GM06990 (cell line): Measurements from ENCODE around the gene FAM219A.
A peak's percentile ranks its signal among the peaks of the same experiment; 100 is the strongest.

ENCODE experiments used
- DNase-seq: peaks from one replicate; pipeline ENCODE4 v3.0.0-alpha.2; 2011; ENCODE audit not compliant: insufficient read length; ENCODE audit errors: extremely low read depth
- H3K27me3 ChIP-seq: replicated peaks from 2 replicates; pipeline ENCODE4 v1.6.0; 2011; ENCODE audit warnings: low read length; ENCODE audit not compliant: control insufficient read depth, insufficient read depth
- H3K36me3 ChIP-seq: 2 replicates; pipeline ENCODE4 v1.5.1; 2011; ENCODE audit warnings: low read length; ENCODE audit not compliant: control insufficient read depth, insufficient read depth
- H3K4me3 ChIP-seq: replicated peaks from 2 replicates; pipeline ENCODE4 v1.5.1; 2011; ENCODE audit warnings: low read depth, mild to moderate bottlenecking, control low read depth, low read length
- TF ChIP-seq, protein P1 (sequence below): IDR thresholded peaks from 2 replicates; pipeline ENCODE4 v1.5.1; 2011; ENCODE audit warnings: low read length, control low read depth, mild to moderate bottlenecking, inconsistent platforms; ENCODE audit not compliant: insufficient read depth, poor library complexity, severe bottlenecking

Gene FAM219A, protein sequence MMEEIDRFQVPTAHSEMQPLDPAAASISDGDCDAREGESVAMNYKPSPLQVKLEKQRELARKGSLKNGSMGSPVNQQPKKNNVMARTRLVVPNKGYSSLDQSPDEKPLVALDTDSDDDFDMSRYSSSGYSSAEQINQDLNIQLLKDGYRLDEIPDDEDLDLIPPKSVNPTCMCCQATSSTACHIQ

DNA sequence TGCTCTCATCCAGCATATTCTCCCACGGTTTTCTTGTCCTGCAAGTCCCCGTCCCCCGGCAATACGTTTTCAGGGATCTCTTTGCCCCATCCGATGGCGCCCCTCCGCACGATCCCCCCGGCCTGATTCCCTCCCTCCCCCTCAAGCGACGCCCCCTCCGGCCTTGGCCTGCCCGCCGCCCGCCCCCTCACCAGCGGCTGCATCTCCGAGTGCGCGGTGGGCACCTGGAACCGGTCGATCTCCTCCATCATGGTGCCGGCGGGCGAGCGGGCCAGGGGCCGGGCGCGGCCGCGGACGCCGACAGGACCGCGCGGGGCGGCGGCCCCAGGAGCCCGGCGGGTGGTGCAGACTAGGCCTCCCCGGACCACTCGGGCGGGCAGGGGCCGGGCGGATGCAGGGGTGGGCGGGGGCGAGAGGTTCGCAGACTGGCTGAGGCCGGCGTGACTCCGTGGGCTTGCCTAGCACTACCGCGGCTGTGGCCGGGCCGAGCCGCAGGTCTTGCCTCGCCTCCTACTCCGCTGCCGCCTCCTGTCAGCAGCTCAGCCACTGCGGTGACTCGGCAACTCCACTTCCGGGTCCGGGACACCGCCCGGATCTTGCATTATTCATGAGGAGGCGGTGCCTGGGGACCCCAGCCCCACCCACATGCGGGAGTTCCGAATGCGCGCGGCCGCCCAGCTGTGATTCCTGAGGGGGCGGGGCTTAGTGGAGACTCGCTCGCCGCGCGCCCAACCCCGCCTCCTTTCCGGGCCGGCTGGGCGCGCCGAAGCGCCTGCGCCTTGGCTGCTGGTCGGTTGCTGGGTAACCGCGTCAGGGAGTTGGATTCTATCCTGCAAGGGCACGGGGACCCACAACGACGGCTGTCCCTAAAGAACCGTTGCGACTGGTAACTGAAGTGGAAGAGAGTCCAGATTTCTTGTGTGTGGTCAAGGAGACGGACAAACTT, at the start of gene FAM219A, which contains the start of gene DNAI1:
Gene FAM219A, minus strand, starts transcription at position 558 of the 946 bp plus-strand sequence. Its CDS starts 307 bp downstream, at position 251.
Gene DNAI1, plus strand, starts transcription at position 793 of the 946 bp plus-strand sequence. CDS start 201 bp downstream, outside the sequence.
- peaks cover 1% of the 10 kb centered on the region for H3K27me3 ChIP-seq
- peak; percentile 95 for DNase-seq
- H3K36me3 ChIP-seq, result no peaks in the 10 kb centered on the region
- TF ChIP-seq, protein P1, sequence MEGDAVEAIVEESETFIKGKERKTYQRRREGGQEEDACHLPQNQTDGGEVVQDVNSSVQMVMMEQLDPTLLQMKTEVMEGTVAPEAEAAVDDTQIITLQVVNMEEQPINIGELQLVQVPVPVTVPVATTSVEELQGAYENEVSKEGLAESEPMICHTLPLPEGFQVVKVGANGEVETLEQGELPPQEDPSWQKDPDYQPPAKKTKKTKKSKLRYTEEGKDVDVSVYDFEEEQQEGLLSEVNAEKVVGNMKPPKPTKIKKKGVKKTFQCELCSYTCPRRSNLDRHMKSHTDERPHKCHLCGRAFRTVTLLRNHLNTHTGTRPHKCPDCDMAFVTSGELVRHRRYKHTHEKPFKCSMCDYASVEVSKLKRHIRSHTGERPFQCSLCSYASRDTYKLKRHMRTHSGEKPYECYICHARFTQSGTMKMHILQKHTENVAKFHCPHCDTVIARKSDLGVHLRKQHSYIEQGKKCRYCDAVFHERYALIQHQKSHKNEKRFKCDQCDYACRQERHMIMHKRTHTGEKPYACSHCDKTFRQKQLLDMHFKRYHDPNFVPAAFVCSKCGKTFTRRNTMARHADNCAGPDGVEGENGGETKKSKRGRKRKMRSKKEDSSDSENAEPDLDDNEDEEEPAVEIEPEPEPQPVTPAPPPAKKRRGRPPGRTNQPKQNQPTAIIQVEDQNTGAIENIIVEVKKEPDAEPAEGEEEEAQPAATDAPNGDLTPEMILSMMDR, result no peak
- H3K4me3 ChIP-seq, result peak within 1 kb of the TSS; percentile 62

DNA sequence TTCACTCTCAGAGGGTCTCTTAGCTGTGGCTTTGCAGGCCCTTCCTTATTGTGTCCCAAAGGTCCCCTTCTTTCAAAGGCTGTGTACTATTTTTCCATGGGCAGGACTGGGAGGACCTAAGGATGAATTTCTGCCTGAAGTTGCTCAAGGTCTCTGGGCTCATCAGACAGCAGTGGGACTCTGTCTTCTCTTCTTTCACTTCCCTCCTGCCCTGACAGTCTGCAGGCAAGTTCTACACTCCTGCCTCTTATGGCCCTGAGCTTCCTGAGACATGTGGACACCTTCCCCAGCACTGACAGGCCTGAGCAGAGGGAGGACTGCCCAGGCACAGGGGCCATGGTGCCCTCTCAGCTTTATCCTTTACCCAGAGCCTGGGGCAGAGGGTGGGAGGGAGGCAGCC, 49.6 kb upstream of the FAM219A start:
- DNase-seq, result no peak
- TF ChIP-seq, protein P1, result no peak
- Histone ChIP-seq H3K4me3 (no peak overlapping the region), H3K27me3 (peaks cover 8% of the 10 kb centered on the region), H3K36me3 (no peaks in the 10 kb centered on the region)

DNA sequence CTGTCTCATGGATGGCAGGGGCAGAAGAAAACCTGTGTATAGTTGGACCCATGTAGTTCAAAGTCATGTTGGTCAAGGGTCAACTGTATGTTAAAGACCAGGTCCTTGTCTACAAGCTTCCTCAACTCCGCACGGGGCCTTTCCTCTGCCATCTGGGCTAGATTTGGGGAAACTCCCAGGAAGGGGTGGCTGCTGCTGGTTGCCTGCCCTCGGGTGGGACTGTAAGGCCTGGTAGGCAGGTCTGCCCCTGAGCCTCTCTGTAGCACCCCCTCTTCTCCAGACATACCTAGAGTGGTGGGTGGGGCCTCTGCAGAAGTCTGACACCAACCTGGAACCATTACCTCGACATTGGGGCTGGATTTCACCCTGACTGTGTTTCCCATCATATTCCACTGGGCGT, 49.2 kb upstream of the FAM219A start:
- no peaks in the 10 kb centered on the region for H3K36me3 ChIP-seq
- H3K27me3 ChIP-seq, result peaks cover 8% of the 10 kb centered on the region
- DNase-seq, result no peak
- TF ChIP-seq, protein P1, result no peak
- no peak overlapping the region for H3K4me3 ChIP-seq

DNA sequence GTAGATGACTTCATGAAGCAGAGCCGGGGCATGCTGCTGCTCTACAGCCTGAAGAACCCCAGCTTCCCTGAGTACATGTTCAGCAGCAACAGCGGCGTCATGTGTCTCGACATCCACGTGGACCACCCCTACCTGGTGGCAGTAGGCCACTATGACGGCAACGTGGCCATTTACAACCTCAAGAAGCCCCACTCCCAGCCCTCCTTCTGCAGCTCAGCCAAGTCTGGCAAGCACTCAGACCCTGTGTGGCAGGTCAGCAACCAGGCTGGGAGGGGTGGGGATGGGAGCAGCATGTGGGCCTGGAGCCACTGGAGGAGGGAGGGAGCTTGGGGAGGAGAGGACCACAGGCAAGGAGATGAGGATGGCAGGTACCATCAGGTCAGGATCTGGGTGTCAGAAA, 48.3 kb upstream of the FAM219A start:
- no peak overlapping the region for H3K4me3 ChIP-seq
- DNase-seq, result no peak
- H3K27me3 ChIP-seq, result peaks cover 6% of the 10 kb centered on the region; the same call in 1 of the 2 replicates

DNA sequence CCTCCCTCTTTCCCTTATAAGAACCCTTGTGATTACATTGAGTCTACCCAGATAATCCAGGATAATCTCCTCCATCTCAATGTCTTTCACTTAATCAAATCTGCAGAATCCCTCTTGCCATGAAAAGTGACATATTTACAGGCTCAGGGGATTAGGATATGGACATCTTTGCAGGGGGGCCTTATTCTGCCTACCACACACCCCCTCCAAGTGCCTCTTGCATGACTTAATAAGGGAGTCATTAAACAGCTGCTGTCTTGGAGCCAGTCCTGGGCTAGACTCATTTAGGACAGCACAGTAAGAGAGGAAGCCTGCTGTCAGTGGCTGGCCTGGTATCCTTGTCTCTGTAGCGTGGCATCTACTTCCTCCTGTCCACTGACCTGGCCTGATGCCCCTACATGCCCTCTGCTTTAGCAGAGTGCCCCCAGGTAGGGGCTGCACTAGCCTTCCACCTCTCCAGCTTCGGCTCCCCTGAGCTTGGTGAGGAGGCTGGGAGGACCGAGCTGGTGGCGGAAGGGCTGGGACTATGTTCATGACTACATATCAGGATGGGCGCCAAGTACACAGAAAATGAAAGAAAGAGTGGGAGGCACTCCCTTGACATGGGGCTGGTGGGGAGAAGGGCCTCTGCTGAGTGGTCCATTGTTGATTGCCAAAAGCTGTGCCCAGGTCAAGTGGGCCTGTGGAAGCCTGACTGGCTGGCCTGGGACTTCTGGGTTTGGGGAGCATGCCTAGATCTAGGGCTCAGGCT, 47.2 kb upstream of the FAM219A start:
- Histone ChIP-seq H3K4me3 (no peak overlapping the region), H3K36me3 (no peaks in the 10 kb centered on the region), H3K27me3 (peaks cover 5% of the 10 kb centered on the region; the same call in 1 of the 2 replicates)
- TF ChIP-seq, protein P1, result no peak
- no peak for DNase-seq

More for the DNA sequence above, 48.3 kb upstream of the FAM219A start:
- H3K36me3 ChIP-seq, result no peaks in the 10 kb centered on the region
- TF ChIP-seq, protein P1, result no peak
